ENCODE measurements around the gene TSC22D1.

DNA sequence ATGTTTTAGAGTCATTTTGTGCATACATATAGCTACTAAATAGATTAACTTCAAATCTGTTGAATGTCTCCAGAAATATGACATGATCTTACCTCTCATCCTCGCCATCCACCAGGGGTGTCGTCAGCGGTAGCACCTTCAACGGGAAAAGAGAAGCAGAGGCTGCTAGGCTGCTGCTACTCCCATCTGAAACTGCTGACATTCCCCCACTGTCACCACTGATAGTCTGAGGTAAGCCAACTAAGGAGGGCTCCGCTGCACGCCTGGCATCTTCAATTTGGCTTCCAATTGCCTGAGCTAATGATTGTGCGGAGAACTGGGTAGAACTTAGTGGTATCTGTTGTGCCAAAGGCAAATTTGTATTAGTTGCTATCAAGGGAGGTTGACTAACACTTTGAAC lies 3.1 kb downstream of the TSC22D1 start:
- TF ChIP-seq CTCF (IDR thresholded peaks at IDR 0.05), result no peak
- no peak for TF ChIP-seq POLR2A (IDR thresholded peaks at IDR 0.05)
